ENCODE data around the gene POU1F1.
"Not testable (repeated sequence)": the region's sequence is repeated elsewhere in the genome, so short reads cannot be mapped to it uniquely, and the experiment has no call there.

Gene POU1F1

DNA sequence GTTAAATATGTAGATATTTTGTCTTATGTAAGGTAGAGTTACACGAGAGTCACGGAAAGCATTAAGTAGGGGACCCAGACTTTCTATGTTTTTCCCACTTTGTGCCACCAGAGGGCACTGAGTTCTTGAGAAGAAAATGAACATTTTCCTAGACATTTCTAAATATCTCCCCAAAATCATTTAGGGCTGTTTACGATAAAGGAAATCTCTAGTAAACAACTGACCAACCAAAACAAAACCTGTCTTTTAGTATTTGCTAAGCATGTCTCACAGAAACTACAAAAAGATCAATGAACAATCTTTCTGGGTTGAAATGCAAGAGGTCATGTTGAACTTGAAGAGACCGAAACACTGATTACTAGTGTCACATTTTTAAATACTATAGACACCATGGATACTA is 16.1 kb downstream of the POU1F1 start:
- in situ Hi-C loops (cut with MboI; ENCODE audit: low sequenced_read_pairs) = no loop called here

DNA sequence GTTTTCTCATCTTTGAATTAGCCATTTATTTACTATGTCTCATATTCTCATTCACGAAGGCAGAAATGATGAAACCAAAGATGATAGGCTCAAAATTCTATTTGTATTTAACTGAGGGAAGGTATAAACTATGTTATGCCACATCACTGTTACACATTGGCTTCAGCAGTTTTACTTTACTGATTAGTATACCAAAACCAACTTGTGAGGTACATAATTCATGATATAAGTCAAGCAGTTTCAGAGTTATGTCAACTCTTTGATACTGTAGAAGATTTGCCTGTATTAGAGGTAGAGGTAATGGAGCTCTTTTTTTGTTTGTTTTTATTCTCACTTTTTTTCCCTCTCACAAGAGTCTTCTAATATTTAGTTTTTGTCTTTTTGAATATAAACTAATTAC is 26.4 kb downstream of the POU1F1 start:
- in situ Hi-C loops (cut with MboI; ENCODE audit: low sequenced_read_pairs) = no loop called here

DNA sequence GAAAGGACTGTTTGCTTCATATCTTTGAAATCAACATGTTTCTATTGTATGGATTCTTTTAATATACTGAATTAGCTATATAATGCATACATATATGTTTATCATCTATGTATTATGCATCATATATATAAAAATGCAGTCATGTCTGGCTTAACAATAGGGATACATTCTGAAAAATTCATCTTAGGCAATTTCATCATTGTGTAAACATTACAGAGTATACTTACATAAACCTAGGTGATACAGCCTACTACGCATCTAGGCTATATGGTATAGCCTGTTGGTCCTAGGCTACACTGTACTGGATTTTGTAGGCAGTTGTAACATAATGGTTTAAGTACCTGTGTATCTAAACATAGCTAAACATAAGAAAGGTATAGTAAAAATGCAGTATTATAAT is 27.6 kb downstream of the POU1F1 start:
- in situ Hi-C loops (cut with MboI; ENCODE audit: low sequenced_read_pairs) = no loop called here

GRCh38 chr3:87248231-87248630 is 28.2 kb downstream of the POU1F1 start:
- in situ Hi-C loops (cut with MboI; ENCODE audit: low sequenced_read_pairs) = not testable (repeated sequence)

DNA sequence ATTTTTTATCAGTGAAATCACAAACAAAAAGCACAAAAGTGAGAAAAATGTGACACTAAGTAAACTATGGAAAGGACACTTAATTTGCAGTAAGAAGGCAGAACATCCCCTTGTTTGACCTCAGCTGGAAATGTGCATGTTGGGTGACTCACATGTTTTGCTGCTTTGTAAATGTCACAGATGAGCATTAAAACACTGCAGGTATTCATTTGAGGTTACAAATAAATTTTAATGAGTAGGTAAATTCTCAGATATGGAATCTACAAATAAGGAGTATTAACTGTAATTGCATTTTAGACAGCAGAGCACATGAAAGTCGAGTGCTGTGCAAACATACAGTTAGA is 29.0 kb downstream of the POU1F1 start:
- in situ Hi-C loops (cut with MboI; ENCODE audit: low sequenced_read_pairs) = no loop called here

GRCh38 chr3:87246662-87247429 is 29.5 kb downstream of the POU1F1 start:
- in situ Hi-C loops (cut with MboI; ENCODE audit: low sequenced_read_pairs) = no loop called here

DNA sequence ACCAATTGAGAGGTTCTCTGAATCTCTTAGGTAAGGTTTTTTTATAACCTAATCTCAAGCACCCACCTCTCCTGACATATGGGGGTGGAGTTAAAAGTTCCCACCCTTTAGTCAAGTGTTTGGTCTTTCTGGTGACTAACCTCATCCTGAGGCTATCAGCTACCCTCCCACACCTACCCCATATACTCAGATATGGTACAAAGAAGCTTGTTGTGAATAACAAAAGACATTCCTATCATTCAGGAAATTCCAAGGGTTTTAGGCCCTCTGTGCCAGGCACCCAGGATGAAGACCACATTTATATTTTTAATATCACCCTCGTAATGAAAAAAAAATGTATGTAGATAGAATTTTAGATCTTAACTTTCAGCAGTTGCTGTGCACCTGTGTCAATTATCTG is 40.3 kb downstream of the POU1F1 start:
- in situ Hi-C loops (cut with MboI; ENCODE audit: low sequenced_read_pairs) = no loop called here

- in situ Hi-C loops (cut with MboI; ENCODE audit: low sequenced_read_pairs) = no loop called here
Observed at GRCh38 chr3:87233805-87234204, 42.6 kb downstream of the POU1F1 start.

DNA sequence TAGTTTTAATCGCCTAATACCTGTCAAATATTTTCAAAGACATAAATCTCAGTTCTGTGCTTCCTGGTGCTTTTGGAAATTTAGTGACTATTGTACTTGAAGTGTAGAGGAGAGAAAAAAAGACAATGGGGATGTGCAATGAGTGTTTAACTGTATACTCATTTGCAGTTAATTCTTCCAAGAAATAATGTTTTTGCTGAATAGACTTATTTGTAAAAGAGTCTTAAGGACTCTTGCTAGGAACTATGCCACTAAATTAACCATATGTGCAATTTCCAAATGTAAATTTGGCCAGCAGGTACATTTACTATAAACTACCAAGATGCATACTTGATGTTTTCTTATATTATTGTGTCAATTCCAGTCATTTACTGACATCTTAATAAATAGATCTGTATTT is 47.3 kb downstream of the POU1F1 start:
- in situ Hi-C loops (cut with MboI; ENCODE audit: low sequenced_read_pairs) = no loop called here

DNA sequence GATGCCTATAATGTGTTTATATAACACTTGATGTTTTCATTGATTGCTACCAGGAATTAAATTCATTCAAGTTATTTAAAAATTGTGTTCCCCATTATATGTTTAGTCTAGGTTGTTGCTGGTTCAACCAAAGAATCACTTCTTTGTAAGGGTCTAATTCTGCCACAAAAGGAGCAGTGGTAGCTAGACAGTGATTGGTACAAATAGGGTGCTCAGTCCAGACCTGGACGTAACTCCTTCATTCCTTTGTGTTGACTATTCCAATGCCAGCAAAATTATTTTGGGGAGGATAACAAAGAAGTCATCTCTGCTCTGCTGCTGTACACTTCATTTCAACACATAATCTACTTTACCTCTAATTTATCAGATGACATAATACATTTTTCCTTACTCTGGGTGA is 48.1 kb downstream of the POU1F1 start:
- in situ Hi-C loops (cut with MboI; ENCODE audit: low sequenced_read_pairs) = no loop called here

DNA sequence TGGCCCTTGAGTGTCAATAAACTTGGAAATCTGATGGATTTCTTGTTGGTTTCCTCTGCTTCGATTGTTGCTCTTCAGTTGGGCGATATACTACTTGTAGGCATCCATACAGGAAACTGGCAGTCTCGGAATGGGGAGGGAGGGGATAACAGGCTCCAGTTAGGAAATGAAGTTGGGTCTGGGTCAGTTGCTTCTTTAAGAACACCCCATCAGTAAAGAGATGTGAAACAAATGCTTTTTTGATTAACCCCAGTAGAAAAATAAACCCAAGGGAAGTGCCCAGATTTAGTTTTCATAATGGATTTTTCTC is 48.6 kb downstream of the POU1F1 start:
- in situ Hi-C loops (cut with MboI; ENCODE audit: low sequenced_read_pairs) = no loop called here

GRCh38 chr3:87227104-87227834 is 49.1 kb downstream of the POU1F1 start, which contains the start of gene CHMP2B:
TSS of gene CHMP2B (plus strand) at chr3:87227309. CDS start at chr3:87227523, 214 bp downstream.
- in situ Hi-C loops (cut with MboI; ENCODE audit: low sequenced_read_pairs) = no loop called here

GRCh38 chr3:87225659-87226058 is 50.7 kb downstream of the POU1F1 start:
- in situ Hi-C loops (cut with MboI; ENCODE audit: low sequenced_read_pairs) = no loop called here

GRCh38 chr3:87219611-87220010 is 56.8 kb downstream of the POU1F1 start:
- in situ Hi-C loops (cut with MboI; ENCODE audit: low sequenced_read_pairs) = no loop called here

DNA sequence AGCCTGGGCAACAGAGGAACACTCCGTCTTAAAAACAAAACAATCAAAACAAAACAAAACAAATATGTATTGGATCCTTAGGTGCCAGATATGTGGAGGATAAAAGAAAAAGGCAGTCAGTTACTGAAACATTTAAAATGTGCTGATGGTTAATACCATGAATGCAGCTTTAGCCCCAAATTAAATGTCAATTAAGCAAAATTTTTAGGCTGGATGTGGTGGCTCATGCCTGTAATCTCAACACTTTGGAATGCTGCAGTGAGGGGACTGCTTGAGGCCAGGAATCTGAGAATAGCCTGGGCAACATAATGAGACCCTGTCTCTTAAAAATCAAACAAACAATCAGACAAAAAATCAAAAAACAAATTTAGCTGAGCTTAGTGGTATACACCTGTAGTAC is 57.8 kb downstream of the POU1F1 start:
- in situ Hi-C loops (cut with MboI; ENCODE audit: low sequenced_read_pairs) = no loop called here

All from hTERT RPE-1 (cell line).